PC-9 (cell line): ENCODE data around the gene FAT1. TPM values are rescaled to one million over a fixed set of nuclear protein-coding genes. Genes with fewer than 3 reads are reported as not detected.

Experiments used
- BruUV-seq: library from RNA; stranded (reverse); fragments of 400-500 nt; replicated peaks from 2 replicates; lab custom pipeline; 2021; lab: Mats Ljungman, UMichigan
- CTCF ChIA-PET: fragments of 300-600 bp; sonication (Branson Sonifier 250); formaldehyde crosslinking; loops from one replicate; lab custom pipeline; 2022; ENCODE audit warnings: antibody characterized with exemption; lab: Charles Lee
- POLR2A ChIA-PET: fragments of 300-600 bp; sonication (Branson Sonifier 250); formaldehyde crosslinking; loops from one replicate; lab custom pipeline; 2022; ENCODE audit warnings: antibody characterized with exemption; ENCODE audit not compliant: unreplicated experiment; lab: Charles Lee
- DNase-seq, 2 experiments: peaks; one replicate each; pipeline versions ENCODE4 v3.0.0 to v3.0.0-alpha.2; 2015 to 2022; ENCODE audit warnings: mixed read lengths in 1 of 2
- H2AFZ ChIP-seq: fragments of 200-600 bp; sonication (generic); 2 replicates; pipeline ENCODE4 v1.8.1; 2017; ENCODE audit warnings: antibody characterized with exemption
- H3F3A ChIP-seq: fragments of 200-600 bp; sonication (generic); 2 replicates; pipeline ENCODE4 v1.8.1; 2017; ENCODE audit warnings: antibody characterized with exemption, mild to moderate bottlenecking, low read depth; ENCODE audit not compliant: insufficient read depth
- H3K27ac ChIP-seq: fragments of 200-600 bp; sonication (generic); 2 replicates; pipeline ENCODE4 v1.6.1; 2016; ENCODE audit warnings: mixed run types
- H3K27me3 ChIP-seq: fragments of 200-600 bp; sonication (generic); 2 replicates; pipeline ENCODE4 v1.6.1; 2016; ENCODE audit warnings: low read depth, mixed run types; ENCODE audit not compliant: insufficient read depth
- H3K36me3 ChIP-seq: fragments of 200-600 bp; sonication (generic); 2 replicates; pipeline ENCODE4 v1.6.1; 2016; ENCODE audit warnings: low read depth, mixed run types
- H3K4me1 ChIP-seq: fragments of 200-600 bp; sonication (generic); replicated peaks from 2 replicates; pipeline ENCODE4 v1.6.1; 2016; ENCODE audit warnings: mixed run types; ENCODE audit not compliant: insufficient read depth
- H3K4me2 ChIP-seq: fragments of 200-600 bp; sonication (generic); 2 replicates; pipeline ENCODE4 v1.6.1; 2017; ENCODE audit warnings: mixed run types
- H3K4me3 ChIP-seq: fragments of 200-600 bp; sonication (generic); 2 replicates; pipeline ENCODE4 v1.6.1; 2016; ENCODE audit warnings: mixed run types
- H3K79me2 ChIP-seq: fragments of 200-600 bp; sonication (generic); 2 replicates; pipeline ENCODE4 v1.6.1; 2017; ENCODE audit warnings: low read depth, mixed run types
- H3K9me2 ChIP-seq: fragments of 200-600 bp; sonication (generic); 2 replicates; pipeline ENCODE4 v1.8.1; 2017; ENCODE audit warnings: mild to moderate bottlenecking; ENCODE audit not compliant: insufficient read depth
- H3K9me3 ChIP-seq: fragments of 200-600 bp; sonication (generic); 2 replicates; pipeline ENCODE4 v1.8.1; 2016; ENCODE audit warnings: low read depth; ENCODE audit not compliant: insufficient read depth
- H4K20me1 ChIP-seq: fragments of 200-600 bp; sonication (generic); 2 replicates; pipeline ENCODE4 v1.8.1; 2017; ENCODE audit not compliant: insufficient read depth
- EZH2 ChIP-seq: fragments of 200-600 bp; sonication (generic); IDR thresholded peaks from 2 replicates; pipeline ENCODE4 v1.8.0; 2017; ENCODE audit warnings: antibody characterized with exemption, low read depth
- intact Hi-C: fragments of 100-400 bp; cut with micrococcal nuclease; formaldehyde crosslinking; loops from one replicate; pipeline ENCODE4 v1.10.0; 2022; ENCODE audit not compliant: unreplicated experiment
- total RNA-seq: library from RNA; stranded (reverse); gene quantifications from 2 replicates; pipeline ENCODE4 v1.2.3, GENCODE V29; 2021
- TF ChIP-seq, protein P1 (sequence below): fragments of 200-600 bp; sonication (generic); conservative IDR thresholded peaks from 2 replicates; pipeline ENCODE4 v1.6.1; 2017; ENCODE audit warnings: mixed run types, antibody characterized with exemption, mild to moderate bottlenecking, moderate library complexity

Gene FAT1
- total RNA-seq, 1 experiment from 2014 or later: 73.2 TPM

DNA sequence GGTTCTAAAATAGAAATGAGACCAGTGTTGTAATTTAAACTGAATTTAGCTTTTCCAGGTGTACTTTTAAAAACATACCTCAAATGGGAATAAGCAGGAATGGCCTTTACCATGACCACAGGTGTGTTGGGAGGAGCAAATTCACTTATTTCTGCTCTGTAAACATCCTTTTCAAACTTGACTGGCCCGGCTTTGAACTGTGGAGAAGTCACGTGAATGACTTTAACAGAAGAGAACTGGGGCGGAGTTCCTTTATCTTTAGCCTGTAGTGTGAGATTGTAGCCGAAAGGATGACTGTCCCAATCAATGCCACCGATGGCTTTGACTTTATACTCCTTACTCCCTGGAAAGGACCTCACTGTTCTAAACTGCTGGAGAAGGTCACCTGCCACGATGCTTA is 15.1 kb downstream of the FAT1 start:
- TF ChIP-seq EZH2: no peak
- Histone ChIP-seq H3F3A (no peaks in the 10 kb centered on the region), H3K27ac (no peak overlapping the region), H3K9me3 (no peaks in the 10 kb centered on the region), H3K36me3 (no peaks in the 10 kb centered on the region), H3K79me2 (0 out of 2 replicates have a peak, but pooled peaks cover 13% of the 10 kb centered on the region), H4K20me1 (no peaks in the 10 kb centered on the region), H3K27me3 (no peaks in the 10 kb centered on the region), H3K4me3 (no peak overlapping the region), H3K4me2 (no peak overlapping the region), H2AFZ (no peak overlapping the region), H3K4me1 (no peaks in the 10 kb centered on the region), H3K9me2 (no peaks in the 10 kb centered on the region)
- POLR2A ChIA-PET: no interaction called here
- BruUV-seq: no TSS peak
- CTCF ChIA-PET: no interaction called here
- no peak for DNase-seq
- intact Hi-C loops: no loop called here

DNA sequence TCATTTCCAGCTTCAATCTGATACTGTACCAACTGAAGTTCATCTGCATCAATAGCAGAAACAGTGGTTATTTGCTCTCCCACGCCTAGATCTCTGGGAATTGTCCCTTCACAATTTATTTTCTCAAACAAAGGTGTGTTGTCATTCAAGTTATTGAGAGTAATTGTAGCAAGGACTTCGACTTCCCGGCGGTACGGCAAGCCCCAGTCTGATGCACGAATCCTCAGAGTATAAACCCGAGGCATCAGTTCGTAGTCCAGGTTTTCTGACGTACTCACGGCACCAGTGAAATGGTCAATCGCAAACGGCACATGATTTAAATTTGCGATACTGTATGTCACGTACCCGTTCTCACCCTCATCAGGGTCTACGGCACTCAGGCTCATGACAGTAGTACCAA is 15.7 kb downstream of the FAT1 start:
- CTCF ChIA-PET: no interaction called here
- Histone ChIP-seq H4K20me1 (no peaks in the 10 kb centered on the region), H3K4me1 (no peaks in the 10 kb centered on the region), H2AFZ (no peak overlapping the region), H3K9me2 (no peaks in the 10 kb centered on the region), H3K4me3 (no peak overlapping the region), H3F3A (no peaks in the 10 kb centered on the region), H3K27me3 (no peaks in the 10 kb centered on the region), H3K27ac (no peak overlapping the region), H3K4me2 (no peak overlapping the region), H3K79me2 (0 out of 2 replicates have a peak, but pooled peaks cover 18% of the 10 kb centered on the region), H3K9me3 (no peaks in the 10 kb centered on the region), H3K36me3 (no peaks in the 10 kb centered on the region)
- no peak for TF ChIP-seq EZH2
- TF ChIP-seq, protein P1, sequence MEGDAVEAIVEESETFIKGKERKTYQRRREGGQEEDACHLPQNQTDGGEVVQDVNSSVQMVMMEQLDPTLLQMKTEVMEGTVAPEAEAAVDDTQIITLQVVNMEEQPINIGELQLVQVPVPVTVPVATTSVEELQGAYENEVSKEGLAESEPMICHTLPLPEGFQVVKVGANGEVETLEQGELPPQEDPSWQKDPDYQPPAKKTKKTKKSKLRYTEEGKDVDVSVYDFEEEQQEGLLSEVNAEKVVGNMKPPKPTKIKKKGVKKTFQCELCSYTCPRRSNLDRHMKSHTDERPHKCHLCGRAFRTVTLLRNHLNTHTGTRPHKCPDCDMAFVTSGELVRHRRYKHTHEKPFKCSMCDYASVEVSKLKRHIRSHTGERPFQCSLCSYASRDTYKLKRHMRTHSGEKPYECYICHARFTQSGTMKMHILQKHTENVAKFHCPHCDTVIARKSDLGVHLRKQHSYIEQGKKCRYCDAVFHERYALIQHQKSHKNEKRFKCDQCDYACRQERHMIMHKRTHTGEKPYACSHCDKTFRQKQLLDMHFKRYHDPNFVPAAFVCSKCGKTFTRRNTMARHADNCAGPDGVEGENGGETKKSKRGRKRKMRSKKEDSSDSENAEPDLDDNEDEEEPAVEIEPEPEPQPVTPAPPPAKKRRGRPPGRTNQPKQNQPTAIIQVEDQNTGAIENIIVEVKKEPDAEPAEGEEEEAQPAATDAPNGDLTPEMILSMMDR: no peak
- intact Hi-C loops: no loop called here
- POLR2A ChIA-PET: no interaction called here
- DNase-seq: no peak
- BruUV-seq: no TSS peak

DNA sequence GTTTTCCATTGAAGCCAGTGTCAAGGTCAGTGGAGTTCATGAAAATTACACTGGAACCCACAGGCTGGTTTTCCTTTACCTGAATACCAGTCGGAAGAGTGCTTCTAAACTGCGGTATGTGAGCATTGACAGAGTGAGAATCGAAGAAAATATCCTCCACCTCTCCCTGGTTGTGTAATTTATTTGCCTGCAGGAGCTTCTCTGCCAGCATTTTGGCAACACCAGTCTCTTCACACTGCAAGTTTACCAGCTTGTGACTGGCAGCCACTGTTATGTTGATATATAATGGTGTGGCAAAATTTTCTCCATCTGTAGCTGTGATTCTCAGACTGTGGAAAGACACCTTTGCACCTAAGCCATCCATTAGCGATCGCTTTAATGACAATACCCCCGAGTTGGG is 16.1 kb downstream of the FAT1 start:
- Histone ChIP-seq H3K27me3 (no peaks in the 10 kb centered on the region), H3K27ac (no peak overlapping the region), H3K9me2 (no peaks in the 10 kb centered on the region), H3K36me3 (no peaks in the 10 kb centered on the region), H3K79me2 (0 out of 2 replicates have a peak, but pooled peaks cover 19% of the 10 kb centered on the region), H3K4me3 (no peak overlapping the region), H3K4me1 (no peaks in the 10 kb centered on the region), H2AFZ (no peak overlapping the region), H3F3A (no peaks in the 10 kb centered on the region), H3K9me3 (no peaks in the 10 kb centered on the region), H4K20me1 (no peaks in the 10 kb centered on the region), H3K4me2 (no peak overlapping the region)
- intact Hi-C loops: no loop called here
- TF ChIP-seq EZH2: no peak
- TF ChIP-seq, protein P1: no peak
- ChIA-PET CTCF (no interaction called here), POLR2A (no interaction called here)
- no peak for DNase-seq
- BruUV-seq: no TSS peak

DNA sequence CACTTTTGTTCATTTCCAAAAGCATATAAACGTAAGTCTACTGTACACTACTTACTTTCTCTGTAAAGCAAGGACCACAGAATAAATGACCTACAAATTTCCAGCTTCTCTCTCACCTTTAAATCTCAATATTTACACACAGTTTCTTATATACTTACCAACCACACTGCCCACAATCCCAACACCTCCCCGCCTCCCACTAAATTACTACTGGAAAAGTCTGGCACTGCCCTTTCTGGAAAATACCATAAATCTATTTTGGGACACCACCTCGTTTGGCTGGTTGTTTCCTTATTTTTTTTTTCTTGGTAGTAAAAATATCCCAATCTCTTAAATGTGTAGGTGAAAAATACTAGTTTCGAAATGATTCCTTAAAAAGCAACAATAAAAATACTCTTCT is 19.6 kb downstream of the FAT1 start:
- CTCF ChIA-PET: no interaction called here
- no peak for DNase-seq
- no peaks in the 10 kb centered on the region for H3K9me2 ChIP-seq
- H3K4me1 ChIP-seq: no peaks in the 10 kb centered on the region
- intact Hi-C loops: no loop called here
- H4K20me1 ChIP-seq: no peaks in the 10 kb centered on the region
- TF ChIP-seq EZH2: no peak
- TF ChIP-seq, protein P1: no peak
- no TSS peak for BruUV-seq
- H3K27ac ChIP-seq: no peak overlapping the region
- H3F3A ChIP-seq: no peaks in the 10 kb centered on the region
- H3K27me3 ChIP-seq: no peaks in the 10 kb centered on the region
- POLR2A ChIA-PET: no interaction called here
- no peak overlapping the region for H3K4me2 ChIP-seq
- no peak overlapping the region for H3K4me3 ChIP-seq
- 0 out of 2 replicates have a peak, but pooled peaks cover 20% of the 10 kb centered on the region for H3K79me2 ChIP-seq
- H3K9me3 ChIP-seq: no peaks in the 10 kb centered on the region
- H3K36me3 ChIP-seq: no peaks in the 10 kb centered on the region
- no peak overlapping the region for H2AFZ ChIP-seq
